ENCODE measurements around the gene GABARAP. TPM values are rescaled to one million over a fixed set of nuclear protein-coding genes. Genes with fewer than 3 reads are reported as not detected.

GABARAP gene
- total and polyA plus RNA-seq, 2 of the 8 experiments (the other 6 are each of a cell fraction or from before 2014, with no cell fraction given): 252 to 581 TPM

DNA sequence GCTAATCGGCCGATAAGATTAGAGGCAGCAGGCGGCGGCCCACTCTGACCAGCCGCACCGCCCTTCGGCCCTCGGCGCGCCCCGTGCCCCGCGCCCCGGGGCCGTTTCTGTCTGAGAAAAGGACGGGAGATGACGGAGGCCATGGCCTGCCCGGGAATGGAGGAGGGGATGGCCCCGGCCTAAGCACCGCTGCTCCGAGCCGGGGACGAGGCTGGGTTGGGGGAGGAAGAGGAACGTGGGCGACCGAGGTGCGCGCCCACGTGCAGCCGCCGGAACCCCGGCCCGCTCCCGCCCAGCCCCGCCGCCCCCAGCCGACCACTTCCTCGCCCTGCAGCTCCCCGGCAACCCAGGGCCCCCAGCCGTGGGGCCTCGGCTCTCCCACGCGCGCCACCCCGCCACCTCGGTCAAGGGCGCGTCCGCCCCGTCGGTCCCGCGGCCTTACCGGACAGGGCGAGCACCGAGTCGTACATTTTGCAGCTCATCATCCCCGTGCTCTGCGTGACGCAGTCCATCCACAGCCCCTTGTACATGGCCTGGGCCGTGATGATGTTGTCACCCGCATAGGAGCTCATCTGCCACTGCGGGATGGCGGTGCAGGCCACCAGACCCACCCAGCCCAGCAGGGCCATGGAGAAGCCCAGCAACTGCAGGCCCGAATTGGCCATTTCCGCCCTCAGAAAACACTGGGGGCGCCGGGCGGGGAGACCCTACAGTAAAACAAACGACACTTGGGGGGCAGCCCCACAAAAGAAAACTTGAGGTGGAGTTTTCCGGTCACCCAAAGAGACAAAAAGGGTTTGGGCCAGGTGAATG lies 19.3 kb upstream of the GABARAP start:
- peak overlapping the region; percentile 96 for H3K4ac ChIP-seq (replicated peaks; ENCODE audit: insufficient read length, low read depth, low read length)
- peaks cover 0 to 31% (median 12%) of the 10 kb centered on the region in 4 experiments; a peak in 5 of 8 replicates for H3K36me3 ChIP-seq (ENCODE audit: control insufficient read depth in 2 of 4, insufficient read depth in 4 of 4, low read length in 3 of 4)
- no peak overlapping the region for H2BK20ac ChIP-seq (ENCODE audit: low read length)
- ChIA-PET POLR2A (ENCODE audit: partially characterized antibody) (interaction anchor here (0.5 to 13.7 kb wide), 24 partner anchors 9 to 663 kb away, joined by 3 to 159 read pairs (median 6); partner anchors contain the start of genes ACADVL, CTDNEP1, DLG4 and DVL2), CTCF (ENCODE audit: partially characterized antibody) (interaction anchor here (1.0 to 1.5 kb wide), 3 partner anchors 10 to 48 kb away, joined by 3 to 4 read pairs (median 4); partner anchors contain the start of gene CTDNEP1)
- H4K5ac ChIP-seq (ENCODE audit: insufficient read length, low read depth, low read length): peak overlapping the region; percentile 67
- DNase-seq (ENCODE audit: low read depth in 1 of 2, low spot score in 2 of 2) (peak in 1 of 2 experiments; percentile 60), FAIRE-seq (no peak)
- H3K4me2 ChIP-seq (ENCODE audit: insufficient read depth in 1 of 2, low read depth in 2 of 2, low read length in 2 of 2): peak overlapping the region; percentile 91 to 97
- peaks cover 13% of the 10 kb centered on the region for H3K23me2 ChIP-seq (ENCODE audit: low read depth, low read length)
- H4K91ac ChIP-seq (replicated peaks; ENCODE audit: insufficient read length, low read length): peak overlapping the region; percentile 95
- no peak overlapping the region for H3K23ac ChIP-seq (ENCODE audit: insufficient read length)
- H3K9me3 ChIP-seq (ENCODE audit: insufficient read depth in 2 of 2, low read depth in 1 of 2, low read length in 1 of 2): no peaks in the 10 kb centered on the region
- peak overlapping the region; percentile 91 for H3K27ac ChIP-seq (ENCODE audit: low read depth, low read length)
- peak overlapping the region; percentile 61 for H3K56ac ChIP-seq (replicated peaks; ENCODE audit: insufficient read length, low read depth, low read length)
- peaks cover 5 to 15% (median 6%) of the 10 kb centered on the region in 4 experiments; a peak in 6 of 7 replicates for H3K4me1 ChIP-seq (replicated peaks in 1 of 4; ENCODE audit: control insufficient read depth in 3 of 4, insufficient read depth in 4 of 4, low read length in 3 of 4)
- peak overlapping the region; percentile 98 for H4K8ac ChIP-seq (ENCODE audit: extremely low read depth, insufficient read depth, low read length)
- peak overlapping the region; percentile 98 for H2BK5ac ChIP-seq (ENCODE audit: low read depth, low read length)
- peaks cover 0 to 31% of the 10 kb centered on the region in 2 experiments; a peak in 2 of 4 replicates for H3K79me2 ChIP-seq (ENCODE audit: control insufficient read depth in 1 of 2, insufficient read depth in 2 of 2, low read length in 2 of 2)
- peaks cover 9% of the 10 kb centered on the region for H3K79me1 ChIP-seq (ENCODE audit: low read depth, low read length)
- H3K18ac ChIP-seq (ENCODE audit: extremely low read depth, low read length): peak overlapping the region; percentile 87
- 1% methylated on average over 50 of the region's 71 CpGs; no CpG with 5 or more reads in 1 of the 2 experiments for WGBS, 2 experiments (ENCODE audit: extremely low coverage in 1 of 2, insufficient coverage in 1 of 2, insufficient read length in 1 of 2, insufficient replicate concordance in 2 of 2, low coverage in 1 of 2, low lambda C conversion rate in 2 of 2, missing lambda C conversion rate in 1 of 2)
- no peaks in the 10 kb centered on the region for H3K27me3 ChIP-seq (replicated peaks in 1 of 4; ENCODE audit: control insufficient read depth in 3 of 4, extremely low read depth in 1 of 4, insufficient read depth in 3 of 4, low read length in 3 of 4)
- peak overlapping the region; percentile 93 to 98 (median 96) for H3K4me3 ChIP-seq (ENCODE audit: extremely low read depth in 1 of 4, insufficient read depth in 2 of 4, low read depth in 3 of 4, low read length in 4 of 4)
- peaks cover 6 to 11% of the 10 kb centered on the region in 2 experiments for H4K20me1 ChIP-seq (replicated peaks in 1 of 2; ENCODE audit: control insufficient read depth in 1 of 2, insufficient read depth in 2 of 2, low read length in 2 of 2)
- no peak overlapping the region for H2BK120ac ChIP-seq (replicated peaks; ENCODE audit: low read depth, low read length)
- H2BK12ac ChIP-seq (ENCODE audit: low read depth, low read length): peak overlapping the region; percentile 98
- H2AFZ ChIP-seq (ENCODE audit: low read length): no peak overlapping the region
- peak overlapping the region; percentile 94 to 98 (median 98) for H3K9ac ChIP-seq (replicated peaks in 1 of 4; ENCODE audit: extremely low read depth in 1 of 4, low read depth in 3 of 4, low read length in 3 of 4)
- peak overlapping the region; percentile 73 for H3K14ac ChIP-seq (ENCODE audit: insufficient read length)
- H2BK15ac ChIP-seq (ENCODE audit: low read length): no peak overlapping the region
- peak overlapping the region; percentile 99; the same call in 1 of the 2 replicates for H2AK5ac ChIP-seq (ENCODE audit: low read depth, low read length)
- TF ChIP-seq FOSL1 (IDR thresholded peaks at IDR 0.05; ENCODE audit: insufficient read depth, low read depth, low read length) (no peak), SP1 (IDR thresholded peaks at IDR 0.05; ENCODE audit: low read depth, low read length) (no peak), RBBP5 (IDR thresholded peaks at IDR 0.05; ENCODE audit: borderline replicate concordance, low read depth, low read length) (peak; percentile 10; the same call in 1 of the 2 replicates), BCL11A (IDR thresholded peaks at IDR 0.05; ENCODE audit: low read depth in 2 of 2, low read length in 2 of 2) (no peak), POLR2A (IDR thresholded peaks at IDR 0.05; ENCODE audit: control extremely low read depth in 1 of 2, low read depth in 2 of 2, low read length in 2 of 2) (peak; percentile 12 to 91), TAF7 (optimal IDR thresholded peaks at IDR 0.05; ENCODE audit: borderline replicate concordance, low read depth, low read length) (peak; percentile 70), CREB1 (IDR thresholded peaks at IDR 0.05) (no peak; the same call in 1 of the 2 replicates), SP2 (IDR thresholded peaks at IDR 0.05; ENCODE audit: low read length) (no peak), TBP (IDR thresholded peaks at IDR 0.05; ENCODE audit: low read depth, low read length) (no peak; the same call in 1 of the 2 replicates)
- TF ChIP-seq, protein P1, sequence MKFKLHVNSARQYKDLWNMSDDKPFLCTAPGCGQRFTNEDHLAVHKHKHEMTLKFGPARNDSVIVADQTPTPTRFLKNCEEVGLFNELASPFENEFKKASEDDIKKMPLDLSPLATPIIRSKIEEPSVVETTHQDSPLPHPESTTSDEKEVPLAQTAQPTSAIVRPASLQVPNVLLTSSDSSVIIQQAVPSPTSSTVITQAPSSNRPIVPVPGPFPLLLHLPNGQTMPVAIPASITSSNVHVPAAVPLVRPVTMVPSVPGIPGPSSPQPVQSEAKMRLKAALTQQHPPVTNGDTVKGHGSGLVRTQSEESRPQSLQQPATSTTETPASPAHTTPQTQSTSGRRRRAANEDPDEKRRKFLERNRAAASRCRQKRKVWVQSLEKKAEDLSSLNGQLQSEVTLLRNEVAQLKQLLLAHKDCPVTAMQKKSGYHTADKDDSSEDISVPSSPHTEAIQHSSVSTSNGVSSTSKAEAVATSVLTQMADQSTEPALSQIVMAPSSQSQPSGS (IDR thresholded peaks at IDR 0.05; ENCODE audit: low read length): no peak
